IMR-90 (cell line): ENCODE measurements around the gene CXorf51A. TPM values are rescaled to one million over a fixed set of nuclear protein-coding genes. Genes with fewer than 3 reads are reported as not detected.

Experiments
- ATAC-seq: fragments of 200-7000 bp; cut with Tn5 transposase; 2 replicates; pipeline ENCODE4 v1.9.1; 2020; ENCODE audit warnings: low read depth, mild to moderate bottlenecking, moderate library complexity
- BruUV-seq: library from RNA; stranded (reverse); fragments of 400-500 nt; replicated peaks from 2 replicates; lab custom pipeline; 2021; lab: Mats Ljungman, UMichigan
- CTCF ChIA-PET: fragments of 300-600 bp; formaldehyde crosslinking; extraction: SDS; loops from one replicate; lab custom pipeline; 2021; ENCODE audit warnings: antibody characterized with exemption; lab: Yijun Ruan, JAX
- POLR2A ChIA-PET: fragments of 300-600 bp; sonication (Branson Sonifier 250); formaldehyde crosslinking; loops from one replicate; lab custom pipeline; 2022; ENCODE audit warnings: antibody characterized with exemption; ENCODE audit not compliant: unreplicated experiment; lab: Charles Lee
- DNase-seq: peaks from one replicate; pipeline ENCODE4 v3.0.0; 2013
- H2AFZ ChIP-seq: replicated peaks from 2 replicates; pipeline ENCODE3; 2013; ENCODE audit warnings: low read length, mild to moderate bottlenecking; ENCODE audit not compliant: poor library complexity
- H2AK5ac ChIP-seq: 2 replicates; pipeline ENCODE4 v1.6.1; 2013; ENCODE audit warnings: low read depth, low read length, inconsistent platforms
- H2AK9ac ChIP-seq: replicated peaks from 2 replicates; pipeline ENCODE3; 2013; ENCODE audit warnings: mild to moderate bottlenecking, low read depth, low read length, moderate library complexity; ENCODE audit not compliant: poor library complexity
- H2BK120ac ChIP-seq: 2 replicates; pipeline ENCODE4 v1.6.1; 2013; ENCODE audit warnings: low read depth, low read length, inconsistent platforms
- H2BK15ac ChIP-seq: 3 replicates; pipeline ENCODE4 v1.6.1; 2013; ENCODE audit warnings: low read depth, low read length, inconsistent platforms
- H2BK20ac ChIP-seq: 2 replicates; pipeline ENCODE4 v1.6.1; 2013; ENCODE audit warnings: low read depth, mild to moderate bottlenecking, inconsistent platforms, low read length, moderate library complexity
- H2BK5ac ChIP-seq: 2 replicates; pipeline ENCODE4 v1.6.1; 2013; ENCODE audit warnings: mild to moderate bottlenecking, low read depth, low read length, inconsistent platforms; ENCODE audit not compliant: poor library complexity, severe bottlenecking
- H3K14ac ChIP-seq: replicated peaks from 2 replicates; pipeline ENCODE4 v1.6.1; 2013; ENCODE audit warnings: low read depth, low read length, inconsistent platforms
- H3K18ac ChIP-seq: 2 replicates; pipeline ENCODE4 v1.6.1; 2013; ENCODE audit warnings: low read depth, low read length, control low read depth
- H3K23ac ChIP-seq: 2 replicates; pipeline ENCODE4 v1.6.1; 2013; ENCODE audit warnings: low read depth, low read length, inconsistent platforms
- H3K27ac ChIP-seq: 2 replicates; pipeline ENCODE4 v1.5.1; 2013; ENCODE audit warnings: mild to moderate bottlenecking, control low read depth, low read length; ENCODE audit not compliant: insufficient read depth
- H3K27me3 ChIP-seq: 2 replicates; pipeline ENCODE4 v1.6.1; 2013; ENCODE audit warnings: low read length; ENCODE audit not compliant: control insufficient read depth, insufficient read depth
- H3K36me3 ChIP-seq: 2 replicates; pipeline ENCODE4 v1.6.1; 2013; ENCODE audit warnings: low read length, mixed read lengths; ENCODE audit not compliant: control insufficient read depth, insufficient read depth
- H3K4ac ChIP-seq: 2 replicates; pipeline ENCODE4 v1.6.1; 2013; ENCODE audit warnings: low read depth, low read length, inconsistent platforms
- H3K4me1 ChIP-seq: 2 replicates; pipeline ENCODE4 v1.6.1; 2013; ENCODE audit warnings: low read length, mixed read lengths; ENCODE audit not compliant: control insufficient read depth, insufficient read depth
- H3K4me2 ChIP-seq: 2 replicates; pipeline ENCODE4 v1.6.1; 2013; ENCODE audit warnings: low read depth, mild to moderate bottlenecking, control low read depth, low read length, moderate library complexity
- H3K4me3 ChIP-seq: 2 replicates; pipeline ENCODE4 v1.5.1; 2013; ENCODE audit warnings: low read depth, mild to moderate bottlenecking, control low read depth, low read length, moderate library complexity; ENCODE audit not compliant: insufficient read depth
- H3K56ac ChIP-seq: 2 replicates; pipeline ENCODE4 v1.6.1; 2013; ENCODE audit warnings: low read length, inconsistent platforms; ENCODE audit not compliant: insufficient read depth; ENCODE audit errors: extremely low read depth
- H3K79me1 ChIP-seq, 2 experiments: 2 replicates each; pipeline ENCODE4 v1.6.1; 2013; ENCODE audit warnings: low read length in 2 of 2, inconsistent platforms in 1 of 2, low read depth in 1 of 2
- H3K9ac ChIP-seq: 2 replicates; pipeline ENCODE4 v1.6.1; 2013; ENCODE audit warnings: low read depth, low read length, control low read depth
- H3K9me1 ChIP-seq: 2 replicates; pipeline ENCODE4 v1.6.1; 2013; ENCODE audit warnings: low read length, inconsistent platforms; ENCODE audit not compliant: insufficient read depth
- H3K9me3 ChIP-seq: 2 replicates; pipeline ENCODE4 v1.6.1; 2013; ENCODE audit warnings: low read length; ENCODE audit not compliant: control insufficient read depth, insufficient read depth
- H4K20me1 ChIP-seq: 2 replicates; pipeline ENCODE4 v1.6.1; 2013; ENCODE audit warnings: low read length, inconsistent platforms; ENCODE audit not compliant: insufficient read depth
- H4K5ac ChIP-seq: 2 replicates; pipeline ENCODE4 v1.6.1; 2013; ENCODE audit warnings: mild to moderate bottlenecking, low read depth, low read length, control low read depth
- H4K8ac ChIP-seq, 2 experiments: 2 replicates each; pipeline ENCODE4 v1.6.1; 2013; ENCODE audit warnings: low read depth in 2 of 2, low read length in 2 of 2, control low read depth in 1 of 2, inconsistent platforms in 1 of 2
- H4K91ac ChIP-seq: 2 replicates; pipeline ENCODE4 v1.6.1; 2013; ENCODE audit warnings: low read depth, low read length, inconsistent platforms; ENCODE audit not compliant: insufficient read depth
- BHLHE40 ChIP-seq: fragments of 150-350 bp; IDR thresholded peaks from 2 replicates; pipeline ENCODE4 v1.6.1; 2016; ENCODE audit warnings: mild to moderate bottlenecking, low read depth, low read length
- CEBPB ChIP-seq: IDR thresholded peaks from 2 replicates; pipeline ENCODE4 v1.6.1; 2012; ENCODE audit warnings: low read depth, low read length, improper control_type of control experiment
- CHD1 ChIP-seq: IDR thresholded peaks from 2 replicates; pipeline ENCODE4 v1.6.1; 2012; ENCODE audit warnings: low read depth, low read length, improper control_type of control experiment
- CTCF ChIP-seq: conservative IDR thresholded peaks from 2 replicates; pipeline ENCODE4 v1.5.1; 2012; ENCODE audit warnings: mild to moderate bottlenecking, low read depth, low read length, improper control_type of control experiment
- ELK1 ChIP-seq: fragments of 150-350 bp; IDR thresholded peaks from 2 replicates; pipeline ENCODE4 v1.6.1; 2016; ENCODE audit warnings: low read depth, mild to moderate bottlenecking, low read length, moderate library complexity, borderline replicate concordance
- FOS ChIP-seq: fragments of 150-350 bp; IDR thresholded peaks from 2 replicates; pipeline ENCODE4 v1.6.1; 2016; ENCODE audit warnings: low read depth, low read length
- MAFK ChIP-seq: IDR thresholded peaks from 2 replicates; pipeline ENCODE4 v1.6.1; 2012; ENCODE audit warnings: low read depth, low read length, improper control_type of control experiment
- MAZ ChIP-seq: IDR thresholded peaks from 2 replicates; pipeline ENCODE4 v1.6.1; 2012; ENCODE audit warnings: low read depth, mild to moderate bottlenecking, low read length, improper control_type of control experiment, moderate library complexity, borderline replicate concordance
- MXI1 ChIP-seq: IDR thresholded peaks from 2 replicates; pipeline ENCODE4 v1.6.1; 2012; ENCODE audit warnings: low read depth, mild to moderate bottlenecking, low read length, moderate library complexity, borderline replicate concordance
- NFE2L2 ChIP-seq: fragments of 150-350 bp; IDR thresholded peaks from 2 replicates; pipeline ENCODE4 v1.6.1; 2016; ENCODE audit warnings: low read depth, mild to moderate bottlenecking, low read length
- POLR2A ChIP-seq: IDR thresholded peaks from 2 replicates; pipeline ENCODE4 v1.6.1; 2012; ENCODE audit warnings: mild to moderate bottlenecking, low read depth, low read length
- RAD21 ChIP-seq: IDR thresholded peaks from 2 replicates; pipeline ENCODE4 v1.6.1; 2012; ENCODE audit warnings: low read length, improper control_type of control experiment
- RCOR1 ChIP-seq: IDR thresholded peaks from 2 replicates; pipeline ENCODE4 v1.6.1; 2012; ENCODE audit warnings: mild to moderate bottlenecking, low read length, improper control_type of control experiment; ENCODE audit not compliant: insufficient replicate concordance
- RFX5 ChIP-seq: IDR thresholded peaks from 2 replicates; pipeline ENCODE4 v1.8.0; 2012; ENCODE audit warnings: low read depth, mild to moderate bottlenecking, low read length, moderate library complexity
- SMC3 ChIP-seq: fragments of 150-350 bp; IDR thresholded peaks from 2 replicates; pipeline ENCODE4 v1.6.1; 2016; ENCODE audit warnings: low read depth, mild to moderate bottlenecking, antibody characterized with exemption, low read length, moderate library complexity
- WGBS, 2 experiments: methylation state at CpG; one replicate each; pipeline versions ENCODE4 v1.1.5 to v1.1.7; 2013; ENCODE audit warnings: missing lambda C conversion rate in 2 of 2; ENCODE audit not compliant: insufficient read length in 1 of 2; ENCODE audit errors: extremely low coverage in 2 of 2; 5-methylcytosine and 5-hydroxymethylcytosine counted together
- dilution Hi-C: fragments of 300-500 bp; cut with HindIII; formaldehyde crosslinking; loops from one replicate; pipeline ENCODE4 v1.14.3; 2018; ENCODE audit warnings: low sequenced_read_pairs; ENCODE audit not compliant: unreplicated experiment
- in situ Hi-C: fragments of 300-500 bp; cut with MboI; formaldehyde crosslinking; loops from 3 replicates; pipeline ENCODE4 v1.14.3; 2019; ENCODE audit warnings: low sequenced_read_pairs, inconsistent platforms, mixed read lengths
- intact Hi-C: fragments of 100-400 bp; cut with micrococcal nuclease; formaldehyde crosslinking; loops from 2 replicates; pipeline ENCODE4 v1.10.0; 2022
- polyA plus RNA-seq, 3 experiments: library from polyadenylated mRNA; depleted of rRNA; stranded (reverse); fragments of >200 nt; gene quantifications; 2 replicates each; pipeline ENCODE4 v1.2.3, GENCODE V29; 2012; ENCODE audit warnings: low replicate concordance in 1 of 3
- total RNA-seq: library from RNA; depleted of rRNA; stranded (reverse); fragments of >200 nt; gene quantifications from 2 replicates; pipeline ENCODE4 v1.2.3, GENCODE V29; 2012
- TF ChIP-seq, protein P1 (sequence below): fragments of 150-350 bp; IDR thresholded peaks from 2 replicates; pipeline ENCODE4 v1.6.1; 2017; ENCODE audit warnings: mild to moderate bottlenecking, antibody characterized with exemption, low read length, low read depth

The CXorf51A gene
- total and polyA plus RNA-seq, 2 of the 4 experiments (the other 2 are of a cell fraction): not detected

- CTCF ChIA-PET: no interaction called here
- no peak overlapping the region for H2BK120ac ChIP-seq
- POLR2A ChIA-PET: no interaction called here
- no peak overlapping the region for H3K4ac ChIP-seq
- no peak overlapping the region for H3K27ac ChIP-seq
- no peak overlapping the region for H2AK5ac ChIP-seq
- no peaks in the 10 kb centered on the region for H4K20me1 ChIP-seq
- no TSS peak for BruUV-seq
- no peak for ATAC-seq
- intact Hi-C loops (no loop called here), in situ Hi-C loops (no loop called here), dilution Hi-C loops (no loop called here)
- no peak overlapping the region for H2BK15ac ChIP-seq
- no peak overlapping the region for H3K56ac ChIP-seq
- no peak overlapping the region for H3K18ac ChIP-seq
- 67% methylated on average over 1 of the region's 4 CpGs; no CpG with 5 or more reads in 1 of the 2 experiments for WGBS, 2 experiments
- H3K27me3 ChIP-seq: no peaks in the 10 kb centered on the region
- H3K14ac ChIP-seq: no peak overlapping the region
- H4K91ac ChIP-seq: no peak overlapping the region
- H3K79me1 ChIP-seq: no peaks in the 10 kb centered on the region
- no peaks in the 10 kb centered on the region for H3K36me3 ChIP-seq
- H2AK9ac ChIP-seq: no peak overlapping the region
- H3K4me1 ChIP-seq: no peaks in the 10 kb centered on the region
- DNase-seq: no peak
- no peak overlapping the region for H3K23ac ChIP-seq
- H3K4me2 ChIP-seq: no peak overlapping the region
- peaks cover 1% of the 10 kb centered on the region; the same call in 1 of the 2 replicates for H3K9me3 ChIP-seq
- no peaks in the 10 kb centered on the region for H3K9me1 ChIP-seq
- no peak overlapping the region for H2BK5ac ChIP-seq
- H2AFZ ChIP-seq: no peak overlapping the region
- no peak overlapping the region for H2BK20ac ChIP-seq
- H4K8ac ChIP-seq: no peak overlapping the region
- no peak overlapping the region for H3K9ac ChIP-seq
- TF ChIP-seq MXI1: no peak
- no peak for TF ChIP-seq CHD1
- no peak for TF ChIP-seq CTCF
- TF ChIP-seq FOS: no peak
- no peak for TF ChIP-seq NFE2L2
- no peak for TF ChIP-seq BHLHE40
- TF ChIP-seq MAZ: no peak
- no peak for TF ChIP-seq RCOR1
- no peak for TF ChIP-seq MAFK
- no peak for TF ChIP-seq SMC3
- TF ChIP-seq ELK1: no peak
- TF ChIP-seq RAD21: no peak
- no peak for TF ChIP-seq RFX5
- no peak for TF ChIP-seq CEBPB
- no peak for TF ChIP-seq POLR2A
- TF ChIP-seq, protein P1, sequence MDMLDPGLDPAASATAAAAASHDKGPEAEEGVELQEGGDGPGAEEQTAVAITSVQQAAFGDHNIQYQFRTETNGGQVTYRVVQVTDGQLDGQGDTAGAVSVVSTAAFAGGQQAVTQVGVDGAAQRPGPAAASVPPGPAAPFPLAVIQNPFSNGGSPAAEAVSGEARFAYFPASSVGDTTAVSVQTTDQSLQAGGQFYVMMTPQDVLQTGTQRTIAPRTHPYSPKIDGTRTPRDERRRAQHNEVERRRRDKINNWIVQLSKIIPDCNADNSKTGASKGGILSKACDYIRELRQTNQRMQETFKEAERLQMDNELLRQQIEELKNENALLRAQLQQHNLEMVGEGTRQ: no peak
- no peak overlapping the region for H4K5ac ChIP-seq
- H3K4me3 ChIP-seq: no peak overlapping the region
Measured at GRCh38 chrX:146831994-146832393, 17.4 kb upstream of the CXorf51A start.
